Hindlimb muscle (tissue), 1 donor: Measurements from ENCODE around the gene MLH1. TPM values are rescaled to one million over a fixed set of nuclear protein-coding genes. Genes with fewer than 3 reads are reported as not detected.
"Not testable (repeated sequence)": the region's sequence is repeated elsewhere in the genome, so short reads cannot be mapped to it uniquely, and the experiment has no call there.

Experiments used
- DNase-seq: peaks from one replicate; pipeline ENCODE4 v3.0.0-alpha.2; 2013
- polyA plus RNA-seq: library from polyadenylated mRNA; unstranded; fragments of 120-200 nt; gene quantifications from one replicate; pipeline ENCODE4 v1.2.1, GENCODE V29; 2013; ENCODE audit not compliant: insufficient read length

Gene MLH1
- polyA plus RNA-seq, result 43.0 TPM

DNA sequence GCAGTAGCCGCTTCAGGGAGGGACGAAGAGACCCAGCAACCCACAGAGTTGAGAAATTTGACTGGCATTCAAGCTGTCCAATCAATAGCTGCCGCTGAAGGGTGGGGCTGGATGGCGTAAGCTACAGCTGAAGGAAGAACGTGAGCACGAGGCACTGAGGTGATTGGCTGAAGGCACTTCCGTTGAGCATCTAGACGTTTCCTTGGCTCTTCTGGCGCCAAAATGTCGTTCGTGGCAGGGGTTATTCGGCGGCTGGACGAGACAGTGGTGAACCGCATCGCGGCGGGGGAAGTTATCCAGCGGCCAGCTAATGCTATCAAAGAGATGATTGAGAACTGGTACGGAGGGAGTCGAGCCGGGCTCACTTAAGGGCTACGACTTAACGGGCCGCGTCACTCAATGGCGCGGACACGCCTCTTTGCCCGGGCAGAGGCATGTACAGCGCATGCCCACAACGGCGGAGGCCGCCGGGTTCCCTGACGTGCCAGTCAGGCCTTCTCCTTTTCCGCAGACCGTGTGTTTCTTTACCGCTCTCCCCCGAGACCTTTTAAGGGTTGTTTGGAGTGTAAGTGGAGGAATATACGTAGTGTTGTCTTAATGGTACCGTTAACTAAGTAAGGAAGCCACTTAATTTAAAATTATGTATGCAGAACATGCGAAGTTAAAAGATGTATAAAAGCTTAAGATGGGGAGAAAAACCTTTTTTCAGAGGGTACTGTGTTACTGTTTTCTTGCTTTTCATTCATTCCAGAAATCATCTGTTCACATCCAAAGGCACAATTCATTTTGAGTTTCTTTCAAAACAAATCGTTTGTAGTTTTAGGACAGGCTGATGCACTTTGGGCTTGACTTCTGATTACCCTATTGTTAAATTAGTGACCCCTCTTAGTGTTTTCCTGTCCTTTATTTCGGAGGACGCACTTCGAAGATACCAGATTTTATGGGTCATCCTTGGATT is at the start of gene MLH1:
MLH1 (plus strand) TSS at position 193 of the 958 bp plus-strand sequence; CDS start at position 223, 30 bp downstream.
- DNase-seq, result peak; percentile 100

DNA sequence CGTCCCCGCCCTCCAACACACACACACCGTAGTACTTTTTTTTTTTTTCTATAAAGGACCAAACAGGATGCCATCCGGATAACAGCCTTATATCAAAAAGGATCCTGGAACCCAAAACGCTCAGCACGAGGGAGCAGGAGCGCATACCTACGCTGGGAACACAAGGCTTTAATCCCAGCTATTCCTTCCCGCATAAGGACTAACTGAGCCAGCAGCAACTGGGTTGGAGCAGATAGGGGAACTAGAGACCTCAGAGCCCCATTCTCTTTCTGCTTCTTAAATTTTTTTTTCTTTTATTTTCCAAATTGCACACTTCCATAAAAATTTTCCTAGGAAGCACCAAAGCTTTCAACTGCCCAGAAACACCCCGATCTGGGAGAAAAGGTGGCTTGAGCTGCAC is 49.7 kb upstream of the MLH1 start:
- DNase-seq, result no peak

DNA sequence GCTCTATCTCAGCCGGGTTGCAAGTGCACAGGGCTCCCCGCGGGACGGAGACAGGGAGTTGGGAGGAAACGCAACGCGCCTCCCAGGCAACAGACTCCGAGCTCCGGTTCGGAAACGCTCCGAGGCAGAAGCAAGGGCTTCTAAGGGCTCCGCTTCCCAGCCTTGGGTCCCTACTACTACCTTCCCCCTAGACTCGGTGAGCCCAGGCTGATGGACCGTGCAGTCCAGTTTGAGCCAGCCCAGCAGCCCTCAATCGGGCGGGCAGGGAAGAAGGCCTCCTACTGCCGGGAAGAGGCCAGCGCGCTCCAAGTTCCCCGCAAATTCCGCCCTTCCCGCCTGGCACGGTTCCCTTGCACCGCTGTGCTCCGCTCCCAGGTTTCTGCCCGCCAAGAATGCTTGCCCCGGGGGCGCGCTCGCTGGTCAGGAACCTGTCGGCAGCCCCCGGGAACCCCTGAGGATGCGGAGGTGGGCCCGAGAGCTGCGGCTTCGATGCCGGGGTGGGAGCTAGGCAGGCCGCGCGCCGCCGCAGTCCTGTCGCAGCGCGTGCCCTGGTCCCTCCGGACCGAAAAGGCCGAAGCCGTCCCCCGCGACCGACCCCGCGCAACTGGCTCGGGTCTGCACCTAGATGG is 49.2 kb upstream of the MLH1 start:
- DNase-seq, result peak; percentile 76

DNA sequence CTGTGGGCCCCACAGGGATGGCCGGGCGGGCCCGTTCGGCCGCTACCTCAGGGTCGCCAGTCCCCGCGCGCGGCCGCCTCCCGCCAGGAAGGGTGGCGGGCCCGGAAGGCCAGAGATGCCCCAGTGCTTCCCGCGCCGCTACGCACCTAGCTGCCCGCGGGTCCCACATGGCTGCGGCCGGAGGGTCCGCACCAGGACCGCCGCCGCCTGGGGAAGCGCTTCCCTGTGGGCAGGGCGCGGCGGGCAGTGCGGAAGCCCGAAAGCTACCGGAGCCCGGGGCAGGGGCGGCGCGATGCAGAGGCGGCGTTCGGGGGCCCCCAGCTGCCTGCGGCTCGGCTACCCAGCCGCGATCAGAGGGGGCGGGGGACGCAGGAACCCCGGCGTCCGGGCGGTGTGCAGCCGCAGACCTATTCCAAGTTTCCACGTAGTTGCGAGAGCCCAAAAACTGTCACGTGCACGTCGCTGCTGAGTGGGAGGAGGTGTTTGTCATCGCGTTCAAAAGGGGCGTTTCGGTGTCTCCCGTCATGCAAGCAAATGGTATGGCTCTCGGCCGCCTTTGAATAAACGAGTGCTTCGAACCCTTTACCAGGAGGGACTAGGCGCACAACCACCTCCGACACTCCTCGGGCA is 48.6 kb upstream of the MLH1 start, which contains the start of gene TRANK1:
TRANK1 (minus strand) TSS at position 414 of the 630 bp plus-strand sequence; CDS start at position 169, 245 bp downstream.
- DNase-seq, result peak; percentile 84

DNA sequence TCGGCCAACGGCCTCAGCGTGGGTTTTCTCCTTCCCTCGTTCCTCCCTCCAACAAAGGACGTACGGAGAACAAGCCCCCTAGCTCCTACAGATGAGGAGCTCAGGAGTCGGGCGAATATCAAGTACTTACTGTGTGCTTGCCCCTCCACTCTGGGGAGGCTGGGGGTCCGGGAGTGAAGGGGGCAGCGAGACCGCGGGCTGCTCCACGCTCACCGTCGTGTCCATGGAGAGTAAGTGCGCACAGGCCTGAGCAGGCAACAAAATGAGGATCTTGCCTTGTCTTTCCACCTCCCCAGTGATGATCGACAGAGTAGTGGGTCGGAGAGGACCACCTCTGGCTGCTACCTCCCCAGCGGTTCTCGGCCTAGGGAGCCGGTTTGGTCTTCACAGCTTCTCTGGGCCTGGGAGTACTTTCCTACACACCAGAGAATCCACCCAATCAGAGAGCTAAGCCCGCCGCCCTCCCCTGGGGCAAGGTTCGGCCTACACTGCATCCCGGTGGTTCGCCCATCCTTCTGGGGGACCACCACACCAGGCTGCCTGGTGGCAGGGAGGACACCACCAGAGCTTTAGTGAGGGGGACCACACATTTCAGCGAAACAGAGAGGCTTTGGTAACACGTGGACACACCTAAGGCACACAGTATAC is 47.9 kb upstream of the MLH1 start:
- DNase-seq, result no peak

DNA sequence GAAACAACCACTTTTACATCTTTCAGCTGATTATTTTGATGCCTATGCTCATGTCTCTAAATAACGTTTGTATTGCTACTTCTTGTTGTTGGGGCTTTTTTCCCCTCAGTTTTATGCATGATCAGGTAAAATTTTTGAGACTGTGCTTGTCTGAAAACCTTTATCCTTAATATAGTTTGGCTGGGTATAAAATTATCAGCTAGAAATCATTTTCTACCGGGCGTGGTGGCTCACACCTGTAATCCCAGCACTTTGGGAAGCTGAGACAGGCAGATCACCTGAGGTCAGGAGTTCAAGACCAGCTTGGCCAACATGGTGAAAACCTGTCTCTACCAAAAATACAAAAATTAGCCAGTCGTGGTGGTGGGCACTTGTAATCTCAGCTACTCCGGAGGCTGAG is 45.5 kb upstream of the MLH1 start:
- DNase-seq, result not testable (repeated sequence)

DNA sequence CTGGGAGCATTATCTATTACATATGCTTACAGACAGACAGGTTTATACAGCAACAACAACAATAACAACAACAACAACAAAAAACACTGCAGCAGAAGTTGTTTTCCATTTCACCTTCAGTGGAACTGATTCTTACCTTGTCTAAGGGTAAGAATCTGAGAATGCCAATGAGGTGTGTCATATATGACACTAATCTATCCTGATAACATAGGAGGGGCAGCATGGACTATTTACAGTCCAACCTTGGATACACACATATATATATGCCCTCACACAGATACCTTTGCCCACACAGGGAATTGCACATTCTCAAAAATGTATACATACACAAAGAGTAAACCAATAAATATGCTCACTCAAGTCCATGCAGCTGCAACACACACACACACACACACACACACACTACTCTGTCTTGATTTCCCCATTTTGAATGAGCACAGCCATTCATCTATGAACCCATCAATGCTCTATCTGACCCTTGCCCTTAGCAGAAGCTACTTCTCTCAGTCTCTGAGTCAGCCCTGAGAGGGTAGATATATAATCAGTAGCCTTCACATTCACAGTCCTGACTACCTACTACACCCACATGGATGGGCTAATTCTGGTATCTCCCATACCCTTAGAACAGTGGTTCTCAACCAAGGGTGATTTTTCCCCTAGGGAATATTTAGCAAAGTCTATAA is 38.7 kb upstream of the MLH1 start:
- no peak for DNase-seq

DNA sequence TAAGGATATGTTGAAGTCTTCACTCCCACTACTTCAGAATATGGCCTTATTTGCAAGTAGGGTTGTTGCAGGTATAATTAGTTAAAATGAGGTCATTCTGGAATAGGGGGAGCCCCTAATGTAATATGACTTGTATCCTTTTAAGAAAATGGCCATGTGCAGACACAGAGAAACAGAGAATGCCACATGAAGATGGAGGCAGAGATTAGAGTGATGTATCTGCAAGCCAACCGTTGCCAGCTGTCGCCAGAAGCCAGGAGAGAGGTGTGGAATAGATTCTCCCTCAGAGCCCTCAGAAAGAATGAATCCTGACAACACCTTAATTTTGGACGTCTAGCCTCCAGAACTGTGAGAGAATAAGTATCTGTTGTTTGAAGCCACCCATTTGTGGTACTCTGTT is 37.2 kb upstream of the MLH1 start:
- DNase-seq, result no peak

DNA sequence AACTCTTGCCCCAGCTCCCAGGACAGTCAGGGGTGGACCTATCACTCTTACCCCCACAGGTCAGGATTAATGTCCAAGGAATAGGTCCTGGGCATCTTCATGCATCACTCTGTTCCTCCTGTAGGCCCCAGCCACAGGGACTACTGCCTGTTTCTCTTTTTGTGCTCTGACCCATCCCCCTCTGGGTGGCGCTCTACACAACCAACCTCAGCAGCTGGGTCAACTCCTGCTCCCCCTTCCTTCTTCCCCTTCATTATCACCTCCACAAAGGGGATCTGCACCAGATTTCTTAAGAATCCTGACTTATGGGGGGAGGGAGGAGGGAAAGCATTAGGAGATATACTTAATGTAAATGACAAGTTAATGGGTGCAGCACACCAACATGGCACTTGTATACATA is 36.3 kb upstream of the MLH1 start:
- no peak for DNase-seq

DNA sequence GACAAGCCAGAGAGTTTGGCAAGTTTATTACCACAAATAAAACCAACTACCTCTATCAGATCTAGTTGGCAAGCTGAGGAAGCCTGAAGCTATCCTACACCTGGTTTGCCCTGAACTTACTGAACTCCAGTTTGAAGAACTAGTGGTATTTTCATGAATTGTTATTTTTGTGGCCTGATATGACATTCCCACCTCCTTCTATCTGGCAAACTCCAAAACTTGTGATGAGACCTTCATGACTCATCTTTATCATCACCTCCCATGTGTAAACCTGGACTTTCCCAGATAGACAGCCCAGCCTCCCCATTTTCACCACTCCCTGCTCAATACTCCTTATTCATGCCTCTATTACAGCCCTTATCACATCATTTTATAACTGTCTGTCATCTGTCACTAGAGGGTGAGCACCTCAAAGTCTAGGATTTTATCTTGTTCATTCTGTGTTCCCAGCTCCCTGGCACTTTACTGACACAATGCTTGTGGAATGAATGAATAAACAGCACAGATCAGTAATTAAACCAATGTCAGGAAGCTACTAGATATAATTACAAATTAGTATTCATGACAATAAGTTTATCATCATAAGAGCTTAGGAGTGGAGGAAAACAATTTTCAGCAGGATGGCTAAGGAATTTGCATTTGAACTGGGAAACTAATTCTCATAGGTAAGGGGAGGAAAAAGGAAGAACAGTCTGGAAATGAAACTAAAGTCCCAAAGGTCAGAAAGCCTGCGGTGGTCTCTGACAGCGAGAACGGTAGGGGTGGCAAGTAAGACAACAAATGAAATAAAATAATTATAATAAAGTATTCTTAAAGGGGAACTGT is 35.2 kb upstream of the MLH1 start:
- no peak for DNase-seq

DNA sequence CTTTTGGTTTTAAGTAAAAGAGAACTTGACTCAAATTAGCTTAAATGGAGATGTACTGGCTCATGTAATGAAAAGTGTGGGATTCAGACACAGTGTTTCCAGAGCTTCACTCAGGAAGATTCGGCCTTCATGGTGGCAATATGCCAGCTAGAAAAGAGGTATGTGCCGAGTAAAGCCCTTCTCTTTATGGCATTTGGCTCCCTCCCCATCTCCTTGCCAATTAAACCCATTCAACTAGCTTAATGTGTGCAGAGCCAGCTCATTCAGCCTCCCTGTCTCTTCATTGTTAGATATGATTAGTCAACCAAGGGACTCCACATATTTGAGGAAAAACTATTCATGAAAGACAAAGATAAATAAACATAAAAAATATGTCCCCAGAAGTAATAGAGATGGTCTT is 33.5 kb upstream of the MLH1 start:
- no peak for DNase-seq

DNA sequence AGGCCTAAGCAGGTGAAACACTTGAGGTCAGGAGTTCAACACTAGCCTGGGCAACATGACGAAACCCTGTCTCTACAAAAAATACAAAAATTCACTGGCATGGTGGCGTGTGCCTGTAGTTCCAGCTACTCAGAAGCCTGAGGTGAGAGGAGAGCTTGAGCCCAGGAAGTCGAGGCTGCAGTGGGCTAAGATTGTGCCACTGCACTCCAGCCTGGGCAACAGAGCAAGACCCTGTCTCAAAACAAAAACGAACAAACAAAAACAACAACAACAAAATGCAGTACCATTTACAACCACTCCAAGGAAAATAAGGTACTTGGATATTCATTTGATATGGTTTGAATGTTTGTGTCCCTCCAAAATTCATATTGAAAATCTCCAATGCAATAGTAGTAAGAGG is 32.8 kb upstream of the MLH1 start:
- no peak for DNase-seq

DNA sequence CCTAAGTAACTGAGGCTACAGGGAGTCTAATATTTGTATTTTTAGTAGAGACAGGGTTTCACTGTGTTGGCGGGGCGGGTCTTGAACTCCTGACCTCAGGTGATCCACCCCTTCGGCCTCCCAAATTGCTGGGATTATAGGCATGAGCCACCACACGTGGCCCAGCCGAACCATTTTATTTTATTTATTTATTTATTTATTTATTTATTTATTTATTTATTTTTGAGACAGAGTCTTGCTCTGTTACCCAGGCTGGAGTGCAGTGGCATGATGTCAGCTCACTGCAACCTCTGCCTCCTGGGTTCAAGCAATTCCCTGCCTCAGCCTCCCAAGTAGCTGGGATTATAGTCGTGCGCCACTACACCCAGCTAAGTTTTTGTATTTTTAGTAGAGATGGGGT is 30.3 kb upstream of the MLH1 start:
- DNase-seq, result not testable (repeated sequence)

DNA sequence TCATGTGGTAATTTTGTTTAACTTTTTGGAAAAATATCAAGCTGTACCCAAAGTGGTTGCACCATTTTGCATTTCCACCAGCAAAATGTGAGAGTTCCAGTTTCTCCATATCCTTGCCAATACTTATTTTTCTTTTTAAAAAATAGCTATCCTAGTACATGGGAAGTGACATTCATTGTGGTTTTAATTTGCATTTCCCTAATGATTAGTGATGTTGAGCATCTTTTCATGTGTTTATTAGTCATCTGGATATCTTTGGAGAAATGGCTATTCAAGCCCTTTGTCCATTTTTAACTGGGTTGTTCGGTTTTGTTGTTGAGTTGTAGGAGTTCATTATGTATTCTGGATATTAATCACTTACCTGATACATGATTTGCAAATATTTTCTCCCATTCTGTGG is 29.0 kb upstream of the MLH1 start:
- DNase-seq, result no peak

DNA sequence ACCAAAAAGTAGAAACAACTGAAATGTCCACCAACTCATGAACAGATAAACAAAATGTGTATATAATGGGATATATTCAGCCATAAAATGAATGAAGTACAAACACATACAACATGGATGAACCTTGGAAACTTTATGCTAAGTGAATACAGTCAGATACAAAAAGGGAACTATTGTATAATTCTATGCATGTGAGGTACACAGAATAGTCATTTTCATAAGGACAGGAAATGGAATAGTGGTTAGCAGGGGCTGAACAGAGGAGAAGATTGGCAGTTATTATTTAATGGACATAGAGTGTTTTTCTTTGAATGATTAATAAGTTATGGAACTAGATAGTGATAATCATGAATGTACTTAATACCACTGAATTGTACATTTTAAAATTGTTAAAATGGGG is 28.5 kb upstream of the MLH1 start:
- DNase-seq, result no peak

DNA sequence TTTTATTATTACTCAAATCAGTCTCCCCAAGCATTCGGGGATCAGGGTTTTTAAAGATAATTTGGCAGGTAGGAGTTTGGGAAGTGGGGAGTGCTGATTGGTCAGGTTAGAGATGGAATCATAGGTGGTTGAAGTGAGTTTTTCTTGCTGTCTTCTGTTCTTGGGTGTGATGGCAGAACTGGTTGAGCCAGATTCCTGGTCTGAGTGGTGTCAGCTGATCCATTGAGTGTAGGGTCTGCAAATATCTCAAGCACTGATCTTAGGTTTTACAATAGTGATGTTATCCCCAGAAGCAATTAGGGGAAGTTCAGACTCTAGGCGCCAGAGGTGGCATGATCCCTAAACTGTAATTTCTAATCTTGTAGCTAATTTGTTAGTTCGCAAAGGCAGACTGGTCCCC is 27.9 kb upstream of the MLH1 start:
- no peak for DNase-seq

DNA sequence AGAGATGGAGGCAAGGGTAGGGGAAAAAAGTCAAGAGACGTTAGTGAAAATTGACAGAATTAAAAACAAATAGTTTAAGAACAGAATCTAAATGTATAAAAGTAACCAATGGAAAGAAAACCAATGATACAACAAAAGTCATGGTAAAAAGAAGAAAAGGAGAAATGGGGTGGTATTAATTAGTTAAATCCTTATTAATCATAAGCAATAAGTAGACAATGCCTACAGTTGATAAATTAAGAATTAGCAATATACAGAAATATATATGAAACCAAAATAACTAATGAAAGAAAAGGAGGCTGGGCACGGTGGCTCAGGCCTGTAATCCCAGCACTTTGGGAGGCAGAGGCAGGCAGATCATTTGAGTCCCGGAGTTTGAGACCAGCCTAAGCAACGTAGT is 24.2 kb upstream of the MLH1 start:
- DNase-seq, result no peak

DNA sequence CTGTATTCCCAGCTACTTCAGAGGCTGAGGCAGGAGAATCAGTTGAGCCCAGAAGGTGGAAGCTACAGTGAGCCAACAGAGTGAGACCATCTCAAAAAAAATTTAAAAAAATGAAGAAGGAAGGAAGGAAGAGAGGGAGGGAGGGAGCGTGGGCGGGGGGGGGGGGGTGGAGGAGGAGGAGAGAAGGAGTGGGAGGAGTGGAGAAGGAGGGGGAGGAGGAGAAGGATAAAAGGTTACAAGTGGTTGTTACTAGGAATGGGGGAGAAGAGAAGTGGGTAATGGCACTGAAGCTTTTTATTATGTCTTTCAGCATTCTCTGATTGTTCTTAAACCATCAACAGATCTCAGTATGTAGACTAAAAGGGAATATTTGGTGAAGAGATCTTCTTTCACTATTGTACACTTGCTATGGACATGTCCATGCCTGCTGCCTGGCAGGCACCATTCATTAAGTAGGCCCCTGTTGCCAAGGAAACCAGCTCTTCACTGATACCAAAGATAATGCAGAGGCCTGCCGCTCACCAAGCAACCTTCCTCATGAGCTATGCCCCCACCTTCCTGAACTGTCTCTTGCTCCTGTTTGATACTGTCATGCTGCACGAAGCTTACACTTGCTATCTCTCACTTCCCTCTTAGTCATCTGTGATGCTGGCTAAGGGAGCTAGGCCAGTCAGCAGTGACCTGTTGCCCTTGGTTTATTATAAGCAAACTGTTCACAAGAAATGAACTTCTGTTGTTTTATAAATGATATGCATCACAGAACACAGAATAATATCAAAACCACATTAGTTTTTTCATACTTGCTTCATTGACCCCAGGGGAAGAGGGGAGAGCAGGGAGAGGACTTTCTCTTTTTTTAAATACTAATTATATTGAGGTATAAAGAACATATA is 23.5 kb upstream of the MLH1 start:
- no peak for DNase-seq

DNA sequence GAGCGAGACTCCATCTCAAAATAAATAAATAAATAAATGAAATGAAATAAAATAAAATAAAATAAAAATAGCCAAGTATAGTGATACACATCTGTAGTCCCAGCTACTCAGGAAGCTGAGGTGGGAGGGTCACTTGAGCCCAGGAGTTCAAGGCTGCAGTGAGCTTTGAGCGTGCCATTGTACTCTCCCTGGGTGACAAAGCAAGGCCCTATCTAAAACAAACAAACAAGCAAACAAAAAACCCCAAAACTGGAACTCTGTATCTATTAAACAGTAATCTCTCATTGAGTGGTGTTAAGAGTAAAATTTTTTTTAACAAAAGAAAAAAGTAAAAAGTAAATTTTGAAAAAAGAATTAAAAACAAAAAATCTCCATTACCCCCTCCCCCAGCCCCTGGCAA is 21.2 kb upstream of the MLH1 start:
- DNase-seq, result no peak

DNA sequence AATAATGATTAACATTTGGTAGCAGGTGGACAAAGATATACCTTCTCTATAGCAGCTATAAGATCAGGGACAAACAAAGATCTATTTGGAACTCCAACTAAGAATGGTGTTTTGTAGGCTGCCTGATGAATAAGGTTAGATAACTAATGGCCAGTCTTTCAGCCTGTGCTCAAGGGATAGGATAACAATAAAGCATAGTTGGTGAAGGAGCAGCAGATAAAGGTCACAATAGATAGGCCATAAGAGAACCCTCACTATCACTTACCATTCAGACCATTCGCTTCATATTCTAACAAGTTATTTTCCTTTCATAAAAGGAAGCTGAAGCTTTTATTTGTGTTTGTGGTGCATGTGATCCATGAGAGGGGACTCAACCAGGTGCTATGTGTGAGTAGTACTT is 20.2 kb upstream of the MLH1 start:
- no peak for DNase-seq
